ENCODE measurements around the gene SEC31A. TPM values are rescaled to one million over a fixed set of nuclear protein-coding genes. Genes with fewer than 3 reads are reported as not detected.

SEC31A gene
- total RNA-seq, 4 donors from 2014 or later, result 133 to 299 (median 161) TPM

DNA sequence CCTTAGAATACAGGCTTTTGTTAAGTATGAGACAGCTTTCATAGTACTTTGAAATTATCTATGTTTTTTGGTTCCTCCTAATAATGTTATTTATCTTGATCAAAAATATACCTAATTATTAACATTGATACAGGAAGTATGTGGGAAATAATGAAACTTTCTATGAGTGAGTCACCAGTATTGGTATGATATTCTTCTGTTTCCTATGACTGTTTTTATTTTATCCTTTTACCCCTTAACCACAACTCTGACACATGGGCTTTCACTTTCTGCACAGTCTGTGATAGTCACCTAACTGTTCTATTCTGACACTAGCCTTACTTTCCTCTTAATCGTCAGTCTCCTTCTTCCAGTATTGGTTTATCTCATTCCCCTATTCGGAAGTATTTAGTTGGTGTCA lies 14.3 kb upstream of the SEC31A start:
- no peak for DNase-seq (ENCODE audit: low spot score in 2 of 2)
- Histone ChIP-seq H3K27me3 (no peaks in the 10 kb centered on the region), H3K4me3 (no peak overlapping the region), H3K27ac (no peak overlapping the region), H3K9me3 (no peaks in the 10 kb centered on the region), H3K4me1 (peaks cover 10% of the 10 kb centered on the region), H3K36me3 (peaks cover 17% of the 10 kb centered on the region)
- WGBS, result 89% methylated on average over 2 of the region's 2 CpGs
- TF ChIP-seq POLR2AphosphoS5 (IDR thresholded peaks at IDR 0.05) (no peak), POLR2A (IDR thresholded peaks at IDR 0.05) (no peak), EP300 (IDR thresholded peaks at IDR 0.05) (no peak)
- TF ChIP-seq, protein P1, sequence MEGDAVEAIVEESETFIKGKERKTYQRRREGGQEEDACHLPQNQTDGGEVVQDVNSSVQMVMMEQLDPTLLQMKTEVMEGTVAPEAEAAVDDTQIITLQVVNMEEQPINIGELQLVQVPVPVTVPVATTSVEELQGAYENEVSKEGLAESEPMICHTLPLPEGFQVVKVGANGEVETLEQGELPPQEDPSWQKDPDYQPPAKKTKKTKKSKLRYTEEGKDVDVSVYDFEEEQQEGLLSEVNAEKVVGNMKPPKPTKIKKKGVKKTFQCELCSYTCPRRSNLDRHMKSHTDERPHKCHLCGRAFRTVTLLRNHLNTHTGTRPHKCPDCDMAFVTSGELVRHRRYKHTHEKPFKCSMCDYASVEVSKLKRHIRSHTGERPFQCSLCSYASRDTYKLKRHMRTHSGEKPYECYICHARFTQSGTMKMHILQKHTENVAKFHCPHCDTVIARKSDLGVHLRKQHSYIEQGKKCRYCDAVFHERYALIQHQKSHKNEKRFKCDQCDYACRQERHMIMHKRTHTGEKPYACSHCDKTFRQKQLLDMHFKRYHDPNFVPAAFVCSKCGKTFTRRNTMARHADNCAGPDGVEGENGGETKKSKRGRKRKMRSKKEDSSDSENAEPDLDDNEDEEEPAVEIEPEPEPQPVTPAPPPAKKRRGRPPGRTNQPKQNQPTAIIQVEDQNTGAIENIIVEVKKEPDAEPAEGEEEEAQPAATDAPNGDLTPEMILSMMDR (IDR thresholded peaks at IDR 0.05), result no peak

DNA sequence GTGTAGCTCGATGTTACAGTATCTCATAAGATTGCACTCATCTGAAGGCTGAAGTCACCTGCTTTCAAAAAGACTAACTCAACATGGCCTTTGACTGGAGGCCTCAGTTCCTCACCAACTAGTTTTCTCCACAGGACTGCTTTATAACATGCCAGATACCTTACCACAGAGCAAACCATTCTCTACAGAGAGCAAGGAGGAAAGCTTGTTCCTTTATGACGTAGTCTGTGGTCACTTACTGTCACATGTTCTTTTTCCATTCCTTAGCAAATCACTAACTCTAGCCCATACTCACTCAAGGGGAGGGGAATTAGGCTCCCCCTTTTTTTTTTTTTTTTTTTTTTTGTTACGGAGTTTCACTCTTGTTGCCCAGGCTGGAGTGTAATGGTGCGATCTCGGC lies 12.8 kb upstream of the SEC31A start:
- no peak overlapping the region for H3K27ac ChIP-seq
- TF ChIP-seq EP300 (IDR thresholded peaks at IDR 0.05), result no peak
- TF ChIP-seq, protein P1 (IDR thresholded peaks at IDR 0.05), result no peak
- TF ChIP-seq POLR2AphosphoS5 (IDR thresholded peaks at IDR 0.05), result no peak
- no peak for TF ChIP-seq POLR2A (IDR thresholded peaks at IDR 0.05)
- H3K9me3 ChIP-seq, result no peaks in the 10 kb centered on the region
- peaks cover 21% of the 10 kb centered on the region for H3K4me1 ChIP-seq
- DNase-seq (ENCODE audit: low spot score in 2 of 2), result no peak
- H3K4me3 ChIP-seq, result no peak overlapping the region
- peaks cover 15% of the 10 kb centered on the region for H3K36me3 ChIP-seq
- H3K27me3 ChIP-seq, result no peaks in the 10 kb centered on the region
- WGBS, result 93% methylated on average over 5 of the region's 5 CpGs

DNA sequence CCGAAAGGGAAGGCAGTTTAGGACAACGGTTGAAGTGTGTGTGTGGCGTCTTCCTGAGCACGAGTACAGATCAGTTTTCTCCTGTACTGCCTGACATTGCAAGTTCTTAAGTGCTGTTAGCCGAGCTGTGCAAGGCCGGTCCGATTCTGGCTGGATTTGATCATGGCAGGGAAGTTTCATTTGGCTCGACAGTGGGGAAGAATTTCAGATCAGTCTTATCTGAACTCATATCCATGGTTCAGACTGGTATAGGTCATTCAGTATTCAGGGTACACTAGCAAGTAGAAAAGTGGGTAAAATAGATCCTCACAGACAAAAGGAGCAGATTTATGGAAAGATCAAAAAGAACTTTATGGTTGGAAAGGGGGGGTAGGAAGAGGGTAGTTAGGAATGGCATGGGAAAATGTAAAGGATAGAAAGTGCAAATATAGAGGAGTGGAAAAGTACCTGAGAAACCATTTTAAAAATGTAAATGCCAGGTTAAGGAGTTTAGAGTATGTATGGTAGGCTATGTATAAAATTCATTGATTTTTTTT lies 10.3 kb upstream of the SEC31A start:
- H3K9me3 ChIP-seq, result no peaks in the 10 kb centered on the region
- no peak for DNase-seq (ENCODE audit: low spot score in 2 of 2)
- TF ChIP-seq POLR2A (IDR thresholded peaks at IDR 0.05) (peak in 1 of 2 donors; percentile 1), EP300 (IDR thresholded peaks at IDR 0.05) (no peak)
- 0% methylated on average over 8 of the region's 8 CpGs for WGBS
- H3K36me3 ChIP-seq, result peaks cover under 1% of the 10 kb centered on the region
- H3K4me1 ChIP-seq, result peaks cover 43% of the 10 kb centered on the region
- peak overlapping the region; percentile 60 for H3K4me3 ChIP-seq
- peak overlapping the region; percentile 99 for H3K27ac ChIP-seq
- no peaks in the 10 kb centered on the region for H3K27me3 ChIP-seq

DNA sequence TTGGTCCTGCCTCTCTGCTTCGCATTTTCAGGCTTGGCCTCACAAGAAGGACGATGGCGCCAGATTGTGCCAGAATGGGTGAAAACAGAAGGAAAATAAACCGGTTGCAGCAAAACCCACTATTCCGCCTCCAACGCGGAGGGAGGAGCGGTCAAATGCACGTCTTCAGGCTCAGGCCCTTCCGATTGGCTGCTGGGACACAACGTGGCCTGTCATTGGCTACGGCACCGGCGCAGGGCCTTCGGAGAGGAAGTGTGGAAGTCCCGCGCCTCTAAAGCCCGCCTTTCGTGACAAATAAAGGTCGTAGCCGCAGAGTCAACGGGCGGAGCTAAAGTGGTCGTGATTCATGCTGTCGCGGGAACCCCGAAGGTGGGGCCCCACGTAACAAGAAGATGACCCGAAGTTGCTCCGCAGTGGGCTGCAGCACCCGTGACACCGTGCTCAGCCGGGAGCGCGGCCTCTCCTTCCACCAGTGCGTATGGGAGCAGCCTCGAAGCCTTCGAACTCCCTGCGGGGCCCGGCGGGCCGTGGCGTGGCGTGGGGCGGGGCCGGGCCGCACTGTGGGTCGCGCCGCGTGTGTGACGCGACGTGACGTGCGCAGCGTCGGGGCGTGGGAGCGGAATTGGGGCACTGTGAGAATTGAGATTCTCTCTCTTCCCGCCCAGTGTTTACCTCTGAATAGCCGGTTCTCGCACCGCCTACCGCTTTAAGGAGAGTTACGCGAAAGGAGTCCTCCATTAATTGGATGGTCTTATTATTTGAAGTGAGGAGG lies 9.6 kb upstream of the SEC31A start, which contains the start of gene THAP9:
THAP9 (plus strand) TSS at position 325 of the 772 bp plus-strand sequence; CDS start at position 393, 68 bp downstream.
- no peaks in the 10 kb centered on the region for H3K9me3 ChIP-seq
- under 1% methylated on average over 43 of the region's 67 CpGs for WGBS
- no peaks in the 10 kb centered on the region for H3K27me3 ChIP-seq
- H3K27ac ChIP-seq, result peak within 1 kb of the TSS; percentile 99
- peak; percentile 100 for DNase-seq (ENCODE audit: low spot score in 2 of 2)
- TF ChIP-seq, protein P1 (IDR thresholded peaks at IDR 0.05), result no peak
- TF ChIP-seq POLR2A (IDR thresholded peaks at IDR 0.05), result peak; percentile 27 to 62
- TF ChIP-seq POLR2AphosphoS5 (IDR thresholded peaks at IDR 0.05), result peak in 2 of 3 donors; percentile 66 to 75
- no peak for TF ChIP-seq EP300 (IDR thresholded peaks at IDR 0.05)
- H3K36me3 ChIP-seq, result peaks cover 3% of the 10 kb centered on the region
- peaks cover 49% of the 10 kb centered on the region for H3K4me1 ChIP-seq
- peak within 1 kb of the TSS; percentile 60 for H3K4me3 ChIP-seq

DNA sequence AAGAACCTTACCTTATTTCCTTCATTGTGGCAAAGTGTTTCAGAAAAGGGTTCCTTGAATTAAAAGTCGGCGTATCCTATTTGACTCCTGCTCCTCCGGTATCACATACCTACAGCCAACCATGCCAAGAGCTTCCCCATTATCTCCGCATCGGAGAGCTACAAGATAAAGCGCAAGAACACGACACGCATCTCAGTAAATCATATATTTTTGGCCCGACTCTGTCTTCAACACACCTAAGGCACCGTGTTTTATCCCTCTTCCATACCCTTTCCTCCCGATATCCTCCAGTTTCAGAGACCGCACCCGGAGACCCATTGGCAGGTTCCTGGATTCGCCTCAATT lies 9.1 kb upstream of the SEC31A start:
- DNase-seq (ENCODE audit: low spot score in 2 of 2), result no peak
- Histone ChIP-seq H3K27me3 (no peaks in the 10 kb centered on the region), H3K36me3 (peaks cover 6% of the 10 kb centered on the region), H3K9me3 (no peaks in the 10 kb centered on the region), H3K4me1 (peaks cover 51% of the 10 kb centered on the region), H3K27ac (peak overlapping the region; percentile 99), H3K4me3 (peak overlapping the region; percentile 60)
- WGBS, result under 1% methylated on average over 14 of the region's 14 CpGs
- TF ChIP-seq POLR2A (IDR thresholded peaks at IDR 0.05), result no peak

DNA sequence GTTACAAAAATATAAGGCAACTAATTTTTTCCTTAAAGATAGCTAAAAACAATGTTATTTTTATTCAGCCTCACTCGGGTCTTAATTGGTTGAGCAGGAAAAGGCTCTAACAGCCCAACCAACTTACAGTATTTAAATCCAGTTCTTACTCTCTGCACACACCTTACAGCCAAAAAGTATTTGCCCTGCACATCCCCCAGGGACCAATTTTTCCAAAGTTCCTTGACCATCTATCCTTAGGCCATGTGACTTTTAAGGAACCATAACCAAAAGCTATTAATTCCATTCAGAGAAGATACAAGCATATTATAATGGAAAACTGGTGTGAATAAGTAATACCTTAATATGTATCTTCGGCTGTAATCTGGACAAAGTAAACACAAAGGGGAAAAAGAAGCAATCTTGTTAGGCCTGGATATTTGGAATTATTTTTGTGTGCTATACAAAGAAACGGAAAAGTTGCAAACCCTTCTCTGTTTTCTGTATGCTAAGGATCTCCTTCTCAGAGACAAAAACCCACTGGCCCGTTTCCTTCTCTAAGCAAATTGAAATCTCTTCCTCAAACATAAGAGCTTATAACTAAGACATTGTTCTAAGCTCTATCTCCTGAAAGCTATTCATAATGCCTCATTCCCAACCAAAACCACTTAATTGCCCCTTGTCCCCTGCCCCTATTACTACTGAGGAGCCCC lies 8.6 kb upstream of the SEC31A start:
- DNase-seq (ENCODE audit: low spot score in 2 of 2), result no peak
- Histone ChIP-seq H3K9me3 (no peaks in the 10 kb centered on the region), H3K27me3 (no peaks in the 10 kb centered on the region), H3K4me3 (peak overlapping the region; percentile 60), H3K36me3 (peaks cover 11% of the 10 kb centered on the region), H3K27ac (peak overlapping the region; percentile 99), H3K4me1 (peaks cover 54% of the 10 kb centered on the region)
- under 1% methylated on average over 4 of the region's 4 CpGs for WGBS
- TF ChIP-seq, protein P1 (IDR thresholded peaks at IDR 0.05), result no peak
- TF ChIP-seq EP300 (IDR thresholded peaks at IDR 0.05) (no peak), POLR2AphosphoS5 (IDR thresholded peaks at IDR 0.05) (no peak), POLR2A (IDR thresholded peaks at IDR 0.05) (no peak)
